Mononuclear cell (primary cell): ENCODE results near the gene SLCO1C1. TPM values are rescaled to one million over a fixed set of nuclear protein-coding genes. Genes with fewer than 3 reads are reported as not detected.

ENCODE experiments used
- H3K27me3 ChIP-seq: 2 replicates; pipeline ENCODE4 v1.6.0; 2011; ENCODE audit warnings: low read length, control low read depth; ENCODE audit not compliant: insufficient read depth
- H3K4me1 ChIP-seq: 2 replicates; pipeline ENCODE4 v1.5.1; 2011; ENCODE audit warnings: mild to moderate bottlenecking, low read length, control low read depth; ENCODE audit not compliant: insufficient read depth
- H3K4me3 ChIP-seq: 2 replicates; pipeline ENCODE4 v1.5.1; 2011; ENCODE audit warnings: mild to moderate bottlenecking, low read length, moderate library complexity
- H3K9me3 ChIP-seq: 2 replicates; pipeline ENCODE4 v1.5.1; 2011; ENCODE audit warnings: low read depth, mild to moderate bottlenecking, control low read depth, low read length
- total RNA-seq: library from RNA; depleted of rRNA; stranded (reverse); fragments of >200 nt; gene quantifications from one replicate; pipeline ENCODE4 v1.2.3, GENCODE V29; 2012

SLCO1C1 gene, protein sequence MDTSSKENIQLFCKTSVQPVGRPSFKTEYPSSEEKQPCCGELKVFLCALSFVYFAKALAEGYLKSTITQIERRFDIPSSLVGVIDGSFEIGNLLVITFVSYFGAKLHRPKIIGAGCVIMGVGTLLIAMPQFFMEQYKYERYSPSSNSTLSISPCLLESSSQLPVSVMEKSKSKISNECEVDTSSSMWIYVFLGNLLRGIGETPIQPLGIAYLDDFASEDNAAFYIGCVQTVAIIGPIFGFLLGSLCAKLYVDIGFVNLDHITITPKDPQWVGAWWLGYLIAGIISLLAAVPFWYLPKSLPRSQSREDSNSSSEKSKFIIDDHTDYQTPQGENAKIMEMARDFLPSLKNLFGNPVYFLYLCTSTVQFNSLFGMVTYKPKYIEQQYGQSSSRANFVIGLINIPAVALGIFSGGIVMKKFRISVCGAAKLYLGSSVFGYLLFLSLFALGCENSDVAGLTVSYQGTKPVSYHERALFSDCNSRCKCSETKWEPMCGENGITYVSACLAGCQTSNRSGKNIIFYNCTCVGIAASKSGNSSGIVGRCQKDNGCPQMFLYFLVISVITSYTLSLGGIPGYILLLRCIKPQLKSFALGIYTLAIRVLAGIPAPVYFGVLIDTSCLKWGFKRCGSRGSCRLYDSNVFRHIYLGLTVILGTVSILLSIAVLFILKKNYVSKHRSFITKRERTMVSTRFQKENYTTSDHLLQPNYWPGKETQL
- not detected for total RNA-seq

- H3K27me3 ChIP-seq: no peaks in the 10 kb centered on the region
- H3K4me1 ChIP-seq: no peaks in the 10 kb centered on the region
- H3K4me3 ChIP-seq: no peak within 1 kb of the TSS
- no peaks in the 10 kb centered on the region for H3K9me3 ChIP-seq
Observed at GRCh38 chr12:20695232-20695631, at the start of gene SLCO1C1. SLCO1C1 (plus strand) TSS chr12:20695332; CDS start chr12:20699577, 4,245 bp downstream.

DNA sequence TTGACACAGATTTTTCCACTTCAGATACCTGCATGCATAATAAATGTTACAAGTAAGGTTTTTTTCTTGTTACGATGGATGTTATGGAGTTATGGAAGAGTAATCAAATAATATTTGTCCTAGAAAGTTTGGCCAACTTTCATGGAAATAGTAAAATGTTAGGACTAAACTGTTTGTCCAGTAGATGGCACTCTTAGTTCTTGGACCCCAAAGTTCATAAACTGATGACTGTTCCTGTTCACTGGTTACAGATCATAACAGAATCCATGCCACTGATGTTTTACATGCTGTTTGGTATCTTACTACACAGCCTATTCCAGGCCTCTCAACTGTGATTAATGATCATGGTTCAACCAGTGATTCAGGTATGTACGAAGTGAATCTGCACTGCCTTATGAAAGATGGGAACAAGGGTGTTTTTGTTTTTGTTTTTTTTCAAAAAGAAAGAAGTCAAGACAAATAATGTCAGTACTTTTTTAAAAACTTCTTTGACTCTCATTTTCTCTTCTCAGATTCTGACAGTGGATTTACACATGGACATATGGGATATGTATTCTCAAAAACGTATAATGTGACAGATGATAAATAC is 48.8 kb upstream of the SLCO1C1 start:
- H3K4me1 ChIP-seq: no peaks in the 10 kb centered on the region
- no peaks in the 10 kb centered on the region for H3K9me3 ChIP-seq
- H3K27me3 ChIP-seq: no peaks in the 10 kb centered on the region
- no peak overlapping the region for H3K4me3 ChIP-seq

- Histone ChIP-seq H3K4me1 (no peaks in the 10 kb centered on the region), H3K9me3 (no peaks in the 10 kb centered on the region), H3K4me3 (no peak overlapping the region), H3K27me3 (no peaks in the 10 kb centered on the region)
Observed at GRCh38 chr12:20653871-20654270, 41.3 kb upstream of the SLCO1C1 start.

DNA sequence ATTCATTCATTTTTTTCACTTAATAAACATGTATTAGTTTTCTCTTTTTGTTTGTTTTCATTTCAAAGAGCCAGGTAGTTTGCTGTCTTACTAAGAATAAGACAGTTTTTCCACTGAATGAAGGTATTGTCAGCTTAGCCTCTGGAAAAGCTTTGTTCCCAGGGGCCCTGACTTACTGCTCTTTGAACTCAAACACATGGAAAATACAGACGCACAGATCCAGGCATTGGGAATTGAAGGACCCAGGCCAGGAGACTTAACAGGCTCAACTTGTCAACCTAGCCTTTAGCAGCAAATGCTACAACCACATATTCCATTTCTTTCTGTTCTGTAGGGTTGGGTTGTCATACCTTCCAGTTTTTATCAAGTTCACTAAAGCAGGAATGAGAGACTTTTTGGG is 38.5 kb upstream of the SLCO1C1 start:
- H3K4me3 ChIP-seq: no peak overlapping the region
- no peaks in the 10 kb centered on the region for H3K9me3 ChIP-seq
- no peaks in the 10 kb centered on the region for H3K4me1 ChIP-seq
- H3K27me3 ChIP-seq: no peaks in the 10 kb centered on the region

GRCh38 chr12:20657496-20657895 is 37.6 kb upstream of the SLCO1C1 start:
- no peaks in the 10 kb centered on the region for H3K9me3 ChIP-seq
- H3K4me3 ChIP-seq: no peak overlapping the region
- no peaks in the 10 kb centered on the region for H3K4me1 ChIP-seq
- no peaks in the 10 kb centered on the region for H3K27me3 ChIP-seq

GRCh38 chr12:20681334-20681733 is 13.8 kb upstream of the SLCO1C1 start:
- Histone ChIP-seq H3K27me3 (no peaks in the 10 kb centered on the region), H3K9me3 (no peaks in the 10 kb centered on the region), H3K4me1 (no peaks in the 10 kb centered on the region), H3K4me3 (no peak overlapping the region)

GRCh38 chr12:20696181-20696905 is 1.2 kb downstream of the SLCO1C1 start:
- Histone ChIP-seq H3K9me3 (no peaks in the 10 kb centered on the region), H3K27me3 (no peaks in the 10 kb centered on the region), H3K4me3 (no peak overlapping the region), H3K4me1 (no peaks in the 10 kb centered on the region)

DNA sequence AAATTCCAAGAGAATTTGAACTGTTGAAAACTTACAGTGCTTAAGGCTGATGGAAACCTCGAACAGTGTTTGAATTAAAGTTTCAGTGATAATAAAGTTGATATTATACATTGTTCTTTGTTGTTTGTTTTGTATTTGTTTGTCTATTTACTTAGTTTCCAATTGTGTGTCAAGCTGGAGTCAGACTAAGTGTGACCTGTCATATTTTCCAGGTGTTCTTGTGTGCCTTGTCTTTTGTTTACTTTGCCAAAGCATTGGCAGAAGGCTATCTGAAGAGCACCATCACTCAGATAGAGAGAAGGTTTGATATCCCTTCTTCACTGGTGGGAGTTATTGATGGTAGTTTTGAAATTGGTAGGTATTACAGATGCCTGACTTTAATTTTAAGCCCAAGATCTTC is 6.0 kb downstream of the SLCO1C1 start:
- H3K4me1 ChIP-seq: no peaks in the 10 kb centered on the region
- no peak overlapping the region for H3K4me3 ChIP-seq
- no peaks in the 10 kb centered on the region for H3K9me3 ChIP-seq
- H3K27me3 ChIP-seq: no peaks in the 10 kb centered on the region

- Histone ChIP-seq H3K4me1 (no peaks in the 10 kb centered on the region), H3K4me3 (no peak overlapping the region), H3K9me3 (no peaks in the 10 kb centered on the region), H3K27me3 (no peaks in the 10 kb centered on the region)
Observed at GRCh38 chr12:20704860-20705259, 9.7 kb downstream of the SLCO1C1 start.

- Histone ChIP-seq H3K4me3 (no peak overlapping the region), H3K4me1 (no peaks in the 10 kb centered on the region), H3K27me3 (no peaks in the 10 kb centered on the region), H3K9me3 (no peaks in the 10 kb centered on the region)
Observed at GRCh38 chr12:20711846-20712245, 16.7 kb downstream of the SLCO1C1 start.

GRCh38 chr12:20716037-20716436 is 20.9 kb downstream of the SLCO1C1 start:
- no peaks in the 10 kb centered on the region for H3K27me3 ChIP-seq
- no peak overlapping the region for H3K4me3 ChIP-seq
- no peaks in the 10 kb centered on the region for H3K9me3 ChIP-seq
- H3K4me1 ChIP-seq: no peaks in the 10 kb centered on the region

DNA sequence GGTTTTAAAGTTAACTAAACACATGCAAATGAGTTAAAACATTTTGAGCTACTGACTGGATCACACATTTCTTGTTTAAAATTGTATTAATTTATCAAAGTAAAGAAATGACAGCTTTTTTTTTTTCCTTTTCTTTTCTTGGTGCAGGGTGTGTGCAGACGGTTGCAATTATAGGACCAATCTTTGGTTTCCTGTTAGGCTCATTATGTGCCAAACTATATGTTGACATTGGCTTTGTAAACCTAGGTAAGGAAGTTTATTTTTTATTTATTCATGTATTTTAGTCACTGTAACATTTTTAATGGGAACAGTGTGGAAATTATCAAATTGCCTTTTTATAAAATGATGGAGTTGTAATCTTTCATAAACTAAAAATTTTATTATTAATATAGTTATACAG is 21.9 kb downstream of the SLCO1C1 start:
- H3K27me3 ChIP-seq: no peaks in the 10 kb centered on the region
- no peaks in the 10 kb centered on the region for H3K4me1 ChIP-seq
- no peaks in the 10 kb centered on the region for H3K9me3 ChIP-seq
- no peak overlapping the region for H3K4me3 ChIP-seq

GRCh38 chr12:20718294-20718693 is 23.2 kb downstream of the SLCO1C1 start:
- Histone ChIP-seq H3K4me1 (no peaks in the 10 kb centered on the region), H3K4me3 (no peak overlapping the region), H3K9me3 (no peaks in the 10 kb centered on the region), H3K27me3 (no peaks in the 10 kb centered on the region)

DNA sequence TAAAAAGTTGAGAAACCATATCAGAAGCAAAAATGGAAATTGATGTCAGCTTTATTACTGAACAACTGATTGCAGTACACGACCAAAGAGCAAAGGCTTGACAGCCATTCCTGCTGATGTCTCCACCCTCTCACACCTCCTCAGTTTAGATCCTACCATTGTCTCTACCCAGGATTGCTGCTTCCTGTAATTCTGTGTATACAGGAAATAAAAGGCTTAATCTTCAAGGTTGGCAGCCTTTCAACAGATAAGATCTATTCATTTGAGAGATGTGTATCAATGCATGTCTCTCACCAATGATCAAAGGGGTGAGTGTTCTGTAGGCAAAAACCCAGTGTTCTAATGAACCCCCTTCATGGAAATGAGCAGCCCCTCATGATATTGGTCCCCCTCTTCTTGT is 27.0 kb downstream of the SLCO1C1 start:
- Histone ChIP-seq H3K9me3 (no peaks in the 10 kb centered on the region), H3K4me3 (no peak overlapping the region), H3K4me1 (no peaks in the 10 kb centered on the region), H3K27me3 (no peaks in the 10 kb centered on the region)

GRCh38 chr12:20731274-20731673 is 36.1 kb downstream of the SLCO1C1 start:
- Histone ChIP-seq H3K9me3 (no peaks in the 10 kb centered on the region), H3K4me1 (no peaks in the 10 kb centered on the region), H3K4me3 (no peak overlapping the region), H3K27me3 (no peaks in the 10 kb centered on the region)
